HG03342 (cell line): Measurements from ENCODE around the gene CDH4.

Experiments
- ATAC-seq: cut with Tn5 transposase; IDR thresholded peaks from one replicate; pipeline ENCODE4 v1.9.1; 2021; ENCODE audit warnings: mild to moderate bottlenecking, moderate library complexity; ENCODE audit not compliant: unreplicated experiment

Gene CDH4

GRCh38 chr20:61659994-61660346 is 407.9 kb downstream of the CDH4 start:
- no peak for ATAC-seq

- ATAC-seq = no peak
Measured at GRCh38 chr20:61660559-61660958, 408.5 kb downstream of the CDH4 start.

- no peak for ATAC-seq
Measured at GRCh38 chr20:61661025-61661424, 409.0 kb downstream of the CDH4 start.

- no peak for ATAC-seq
Measured at GRCh38 chr20:61661583-61661982, 409.5 kb downstream of the CDH4 start.

GRCh38 chr20:61662226-61662967 is 410.3 kb downstream of the CDH4 start:
- no peak for ATAC-seq

- ATAC-seq = no peak
Measured at GRCh38 chr20:61662968-61663331, 410.9 kb downstream of the CDH4 start.

- no peak for ATAC-seq
Measured at GRCh38 chr20:61663521-61664425, 411.7 kb downstream of the CDH4 start.

- ATAC-seq = no peak
Measured at GRCh38 chr20:61664556-61665320, 412.7 kb downstream of the CDH4 start.

- ATAC-seq = no peak
Measured at GRCh38 chr20:61665528-61666470, 413.7 kb downstream of the CDH4 start.

GRCh38 chr20:61666471-61666832 is 414.4 kb downstream of the CDH4 start:
- no peak for ATAC-seq

GRCh38 chr20:61667056-61667792 is 415.2 kb downstream of the CDH4 start:
- no peak for ATAC-seq

GRCh38 chr20:61668065-61668650 is 416.1 kb downstream of the CDH4 start:
- no peak for ATAC-seq

- ATAC-seq = no peak
Measured at GRCh38 chr20:61668771-61669503, 416.9 kb downstream of the CDH4 start.

GRCh38 chr20:61670274-61670673 is 418.2 kb downstream of the CDH4 start:
- no peak for ATAC-seq

GRCh38 chr20:61671559-61671958 is 419.5 kb downstream of the CDH4 start:
- ATAC-seq = no peak

- no peak for ATAC-seq
Measured at GRCh38 chr20:61673152-61673847, 421.2 kb downstream of the CDH4 start.

GRCh38 chr20:61674121-61674520 is 422.1 kb downstream of the CDH4 start:
- ATAC-seq = no peak

GRCh38 chr20:61674688-61675087 is 422.6 kb downstream of the CDH4 start:
- no peak for ATAC-seq
